K562 (cell line): ENCODE measurements around the gene ZNF718. TPM values are rescaled to one million over a fixed set of nuclear protein-coding genes. Genes with fewer than 3 reads are reported as not detected.

Source experiments
- FOSL1 ChIP-seq: fragments of 200-800 bp; sonication (Bioruptor generic); conservative IDR thresholded peaks from 2 replicates; pipeline ENCODE4 v1.6.1; 2016; ENCODE audit warnings: missing genetic modification characterization, missing compliant biosample characterization
- MXD1 ChIP-seq: fragments of 250-450 bp; sonication (Bioruptor Pico); IDR thresholded peaks from 2 replicates; pipeline ENCODE4 v1.8.0; 2021; ENCODE audit warnings: borderline replicate concordance, mild to moderate bottlenecking, moderate library complexity; ENCODE audit not compliant: poor library complexity, severe bottlenecking
- PRDM10 ChIP-seq: fragments of 450-650 bp; IDR thresholded peaks from 2 replicates; pipeline ENCODE4 v1.6.1; 2018; ENCODE audit not compliant: partially characterized antibody
- PURB ChIP-seq: sonication (generic); formaldehyde crosslinking; IDR thresholded peaks from 2 replicates; pipeline ENCODE4 v1.9.0; 2021; ENCODE audit warnings: low read depth, mild to moderate bottlenecking, missing genetic modification reagents
- SMAD4 ChIP-seq: fragments of 250-450 bp; sonication (Bioruptor Pico); conservative IDR thresholded peaks from 2 replicates; pipeline ENCODE4 v1.8.0; 2021; ENCODE audit warnings: inconsistent platforms, mild to moderate bottlenecking, moderate library complexity
- U2AF2 ChIP-seq: fragments of 200-400 bp; formaldehyde crosslinking; optimal IDR thresholded peaks from 2 replicates; pipeline ENCODE3; 2017; ENCODE audit warnings: low read depth, mild to moderate bottlenecking, low read length
- VEZF1 ChIP-seq: fragments of 200-800 bp; sonication (Bioruptor generic); IDR thresholded peaks from 2 replicates; pipeline ENCODE4 v1.6.1; 2017; ENCODE audit warnings: missing genetic modification characterization, missing compliant biosample characterization
- ZBTB9 ChIP-seq: fragments of 450-650 bp; formaldehyde crosslinking; IDR thresholded peaks from 2 replicates; pipeline ENCODE4 v1.4.0; 2020; ENCODE audit warnings: mild to moderate bottlenecking, moderate library complexity
- ZZZ3 ChIP-seq: fragments of 450-650 bp; IDR thresholded peaks from 2 replicates; pipeline ENCODE4 v1.6.1; 2016; ENCODE audit warnings: antibody characterized with exemption, mild to moderate bottlenecking, moderate library complexity
- polyA plus RNA-seq, 8 experiments: library from polyadenylated mRNA; depleted of rRNA in 4 of 8; stranded (reverse) in 5 of 8; unstranded in 3 of 8; fragments of >200 nt; fragmentation: Nextera tagmentation in 2 of 8; fragmentation: Illumina TruSeq in 1 of 8; extraction: Ambion mirVana in 2 of 8; extraction: Trizol in 1 of 8; gene quantifications; 2 replicates each; pipeline versions ENCODE4 v1.2.1 to v1.2.3, GENCODE V29; 2011 to 2014; ENCODE audit warnings: inconsistent platforms in 1 of 8, missing spikeins in 1 of 8
- total RNA-seq, 7 experiments: library from RNA; depleted of rRNA in 6 of 7; stranded (reverse); fragments of >200 nt in 6 of 7; fragmentation: Illumina TruSeq in 2 of 7; extraction: Trizol in 2 of 7; gene quantifications; 2 replicates each; pipeline versions ENCODE4 v1.2.1 to v1.2.3, GENCODE V29; 2011 to 2021; ENCODE audit warnings: low replicate concordance in 1 of 7

Gene ZNF718
- total and polyA plus RNA-seq, 9 of the 15 experiments (the other 6 are each of a cell fraction or from before 2014, with no cell fraction given): 1.00 to 5.3 (median 2.7) TPM

- TF ChIP-seq ZBTB9 (CRISPR knock-in tag): no peak
- TF ChIP-seq PURB (CRISPR knock-in tag): no peak
- TF ChIP-seq SMAD4 (CRISPR knock-in tag): peak; percentile 54; the same call in 1 of the 2 replicates
- peak; percentile 90 for TF ChIP-seq FOSL1 (tag)
- peak; percentile 41 for TF ChIP-seq VEZF1 (CRISPR knock-in tag)
- no peak for TF ChIP-seq ZZZ3
- TF ChIP-seq MXD1: no peak
- TF ChIP-seq U2AF2: no peak
- TF ChIP-seq PRDM10: no peak
Observed at GRCh38 chr4:188091-188490, 63.8 kb downstream of the ZNF718 start (continued).
